LoVo (cell line): Measurements from ENCODE around the gene USP54.
A peak's percentile ranks its signal among the peaks of the same experiment; 100 is the strongest.

Experiments
- DNase-seq: peaks from one replicate; pipeline ENCODE4 v3.0.0-alpha.2; 2016; ENCODE audit warnings: low spot score

Gene USP54

DNA sequence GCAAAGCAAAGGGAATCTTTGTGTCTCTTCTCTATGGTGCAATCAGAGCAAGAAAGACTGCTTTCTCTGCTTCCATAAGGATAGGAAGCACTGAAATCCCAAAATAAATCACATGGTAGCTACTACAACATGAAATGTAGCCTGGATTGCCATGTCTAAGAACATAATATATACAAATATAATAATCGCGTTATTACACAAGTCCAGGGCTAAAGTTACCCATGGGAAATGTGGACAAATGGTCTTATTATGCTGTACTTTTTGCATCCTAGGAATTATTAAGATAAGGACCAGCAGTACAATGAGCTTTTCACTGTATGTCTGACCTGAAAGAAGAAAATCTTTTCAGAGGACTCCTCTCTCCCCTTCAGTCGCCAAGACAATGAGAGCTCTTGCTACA, 71.8 kb downstream of the USP54 start:
- DNase-seq = no peak

- DNase-seq = no peak
Observed at GRCh38 chr10:73517166-73517888, 73.8 kb downstream of the USP54 start.

DNA sequence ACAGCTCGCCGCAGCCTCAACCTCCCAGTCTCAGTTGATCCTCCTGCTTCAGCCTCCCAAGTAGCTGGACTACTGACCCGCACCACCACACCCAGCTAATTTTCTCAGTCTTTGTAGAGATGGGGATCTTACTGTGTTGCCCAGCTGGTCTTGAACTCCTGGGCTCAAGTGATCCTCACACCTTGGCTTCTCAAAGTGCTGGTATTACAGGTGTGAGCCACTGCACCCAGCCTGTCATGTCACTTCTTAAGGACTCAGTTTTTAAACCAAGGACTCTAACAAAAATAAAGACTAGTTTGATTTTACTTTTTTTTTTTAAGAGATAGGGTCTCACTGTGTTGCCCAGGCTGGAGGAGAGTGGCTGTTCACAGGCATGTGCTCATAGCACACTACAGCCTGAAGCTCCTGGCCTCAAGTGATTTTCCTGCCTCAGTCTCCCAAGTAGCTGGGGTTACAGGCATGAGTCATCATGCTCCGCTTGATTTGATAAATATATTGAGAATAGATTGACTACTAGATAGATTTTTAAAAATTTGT, 78.9 kb downstream of the USP54 start:
- no peak for DNase-seq

DNA sequence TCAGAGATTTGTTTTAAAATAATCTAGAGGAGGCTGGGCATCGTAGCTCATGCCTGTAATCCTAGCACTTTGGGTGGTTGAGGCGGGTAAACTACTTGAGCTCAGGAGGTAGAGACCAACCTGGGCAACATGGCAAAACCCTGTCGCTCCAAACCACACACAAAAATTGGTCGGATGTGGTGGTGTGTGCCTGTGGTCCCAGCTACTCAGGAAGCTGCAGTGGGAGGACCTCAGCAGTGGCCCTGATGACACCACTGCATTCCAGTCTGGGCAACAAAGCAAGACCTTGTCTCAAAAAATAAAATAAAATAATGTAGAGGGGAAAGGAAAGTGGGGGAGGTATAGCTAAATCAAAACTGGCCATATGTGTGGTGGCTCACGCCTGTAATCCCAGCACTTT, 81.4 kb downstream of the USP54 start:
- DNase-seq = no peak

- DNase-seq = no peak
Observed at GRCh38 chr10:73506491-73506890, 84.7 kb downstream of the USP54 start.

DNA sequence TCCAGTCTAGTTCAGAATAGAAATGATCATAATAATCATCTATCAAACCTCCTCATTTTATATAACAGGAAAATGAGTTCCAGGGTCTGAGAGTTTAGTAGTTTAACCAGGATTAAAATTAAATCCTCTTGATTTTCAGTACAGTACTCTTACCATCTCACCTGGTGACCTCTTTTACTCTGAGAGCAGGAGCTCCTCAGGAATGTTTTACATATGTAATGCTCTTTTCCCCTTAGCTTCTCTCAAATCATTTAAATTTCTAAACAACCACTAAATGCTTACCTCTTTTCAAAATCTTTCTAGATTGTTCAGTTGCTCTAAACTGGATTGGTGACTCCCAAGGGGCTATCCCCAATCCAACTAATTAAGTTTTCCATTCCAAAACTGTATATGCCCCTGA, 85.1 kb downstream of the USP54 start:
- DNase-seq = no peak

- DNase-seq = no peak
Observed at GRCh38 chr10:73503037-73503436, 88.1 kb downstream of the USP54 start.

DNA sequence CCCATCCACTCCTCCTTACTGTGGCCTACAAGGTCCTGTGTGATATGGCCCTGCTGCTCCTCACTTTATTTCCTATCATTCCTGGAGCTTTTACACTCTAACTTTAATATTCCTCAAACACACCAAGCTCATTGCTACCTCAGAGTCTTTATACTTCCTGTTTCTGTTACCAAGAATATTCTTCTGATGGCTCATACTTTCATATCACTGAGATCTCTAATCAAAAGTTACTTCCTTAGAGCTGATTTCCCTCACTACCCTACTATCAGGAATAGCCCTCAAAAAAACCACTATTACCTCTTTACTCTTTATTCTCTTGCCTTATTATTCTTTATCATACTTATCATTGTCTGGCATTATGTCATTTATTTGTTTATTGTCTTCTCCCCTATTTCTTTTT, 89.5 kb downstream of the USP54 start:
- no peak for DNase-seq

GRCh38 chr10:73497623-73498022, 93.5 kb downstream of the USP54 start:
- DNase-seq = no peak

DNA sequence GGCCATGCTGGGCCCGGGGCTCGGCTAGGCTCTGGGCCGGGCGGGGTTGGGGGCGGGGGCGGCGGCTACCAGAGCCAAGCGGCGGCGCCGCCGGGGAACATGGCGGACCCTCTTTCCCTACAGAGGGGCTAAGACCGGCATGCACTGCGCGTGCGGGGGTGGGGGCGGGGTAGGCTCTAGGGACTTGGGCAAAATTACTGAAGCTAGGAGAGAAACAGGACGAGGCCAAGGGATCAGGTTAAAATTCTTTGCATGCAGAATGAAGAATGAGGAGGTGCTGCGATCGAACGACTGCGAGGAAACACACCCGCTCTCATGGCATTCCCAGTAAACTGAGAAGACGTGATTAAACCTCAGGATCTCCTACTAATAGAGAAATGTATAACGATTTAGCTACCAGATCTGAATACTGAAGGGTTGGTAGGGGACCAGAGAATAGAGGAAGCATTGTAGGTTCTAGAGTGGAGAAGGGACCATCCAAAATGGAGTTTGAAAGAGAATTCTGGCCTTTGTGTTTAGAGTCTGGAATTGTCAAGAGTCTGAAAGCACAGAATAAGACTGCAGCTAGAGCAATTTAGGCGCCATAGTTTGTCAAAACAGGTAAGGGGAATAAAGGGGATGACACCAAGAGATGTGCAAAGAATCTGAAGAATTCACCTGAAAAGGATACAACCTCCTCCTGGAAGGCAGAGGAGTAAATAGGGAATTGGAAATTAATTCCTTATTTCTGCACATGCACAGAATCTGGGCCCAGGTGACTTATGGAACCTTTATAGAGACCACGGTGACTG, 95.1 kb downstream of the USP54 start, which contains the start of gene PPP3CB:
Gene PPP3CB (minus strand): TSS at position 141 of the 791 bp plus-strand sequence. CDS start 135 bp downstream, at position 6.
- DNase-seq = peak; percentile 91

DNA sequence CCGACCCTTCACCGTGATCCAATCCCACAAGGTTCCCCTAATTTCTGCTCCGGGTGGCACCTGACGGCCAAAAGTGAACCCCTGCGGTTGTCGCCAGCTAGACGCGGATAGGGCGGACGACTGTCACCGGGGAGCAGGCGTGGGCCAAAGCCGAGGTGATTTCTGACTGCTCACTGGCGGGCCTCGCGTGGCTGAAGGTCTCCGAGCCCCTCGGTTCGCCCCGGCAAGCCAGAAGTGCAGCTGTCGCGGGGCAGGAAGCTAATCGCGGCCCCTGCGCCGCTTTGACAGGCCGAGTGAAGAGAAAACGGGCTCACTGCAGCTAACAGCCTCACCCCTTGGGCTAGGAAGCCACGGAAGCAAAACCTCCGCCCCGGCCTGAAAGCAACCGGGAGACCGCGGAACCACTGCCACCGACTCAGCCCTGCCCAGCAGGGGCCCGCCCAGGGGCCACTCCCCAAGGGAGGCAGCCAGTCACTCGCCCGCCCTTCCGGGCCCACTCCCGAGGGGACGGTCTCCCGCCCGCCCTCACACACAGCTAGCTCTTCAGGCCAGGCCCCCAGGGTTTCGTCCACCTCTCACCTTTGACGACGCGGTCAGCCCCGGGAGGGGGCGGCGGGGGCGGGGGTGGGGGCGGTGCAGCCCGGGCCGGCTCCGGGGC, 95.8 kb downstream of the USP54 start:
- DNase-seq = peak; percentile 88

- no peak for DNase-seq
Observed at GRCh38 chr10:73494877-73495225, 96.3 kb downstream of the USP54 start.

DNA sequence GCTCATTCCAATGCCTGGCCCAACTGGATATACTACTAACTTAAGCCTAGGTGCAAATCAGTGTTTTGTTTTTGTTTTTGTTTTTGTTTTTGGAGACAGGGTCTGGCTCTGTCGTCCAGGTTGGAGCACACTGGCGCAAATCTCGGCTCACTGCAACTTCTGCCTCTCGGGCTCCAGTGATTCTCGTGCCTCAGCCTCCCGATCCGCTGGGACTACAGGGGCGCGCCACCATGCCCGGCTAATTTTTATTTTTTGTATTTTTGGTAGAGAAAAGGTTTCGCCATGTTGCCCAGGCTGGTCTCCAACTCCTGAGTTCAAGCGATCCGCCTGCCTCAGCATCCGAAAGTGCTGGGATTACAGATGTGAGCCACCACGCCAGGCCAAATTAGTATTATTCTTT, 96.9 kb downstream of the USP54 start:
- no peak for DNase-seq

GRCh38 chr10:73493781-73494180, 97.4 kb downstream of the USP54 start:
- DNase-seq = no peak

DNA sequence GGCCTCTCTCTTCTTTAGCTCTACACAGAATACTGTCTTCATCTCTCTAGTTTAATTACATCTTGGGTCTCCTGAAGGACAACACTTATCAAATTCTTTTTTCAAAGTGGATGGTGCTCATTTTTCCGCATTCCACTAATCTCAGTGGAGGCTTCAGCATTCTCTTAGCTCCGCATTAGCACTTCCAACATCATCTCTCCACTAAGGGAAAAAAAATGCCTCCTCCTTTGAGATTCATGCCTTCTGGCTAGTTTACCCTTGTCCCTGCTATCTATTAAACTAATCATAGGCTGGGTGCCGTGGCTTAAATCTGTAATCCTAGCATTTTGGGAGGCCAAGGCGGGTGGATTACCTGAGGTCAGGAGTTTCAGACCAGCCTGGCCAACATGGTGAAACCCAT, 104.5 kb downstream of the USP54 start:
- DNase-seq = no peak

GRCh38 chr10:73485320-73485719, 105.8 kb downstream of the USP54 start:
- DNase-seq = no peak

DNA sequence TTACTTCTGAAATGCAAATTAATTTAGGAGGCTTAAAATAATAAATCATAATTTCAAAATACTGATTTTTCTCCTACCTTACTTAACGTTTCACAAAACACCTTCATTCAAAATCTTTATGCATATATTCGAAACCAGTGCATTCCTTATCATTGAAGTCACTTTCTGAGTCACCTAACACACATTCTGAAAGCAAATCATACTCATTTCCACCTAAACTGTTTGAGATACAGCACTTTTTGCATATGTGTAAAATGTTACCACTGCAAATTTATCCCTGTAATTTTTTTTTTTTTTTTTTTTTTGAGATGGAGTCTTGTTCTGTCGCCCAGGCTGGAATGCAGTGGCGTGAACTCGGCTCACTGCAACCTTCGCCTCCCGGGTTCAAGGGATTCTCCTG, 111.0 kb downstream of the USP54 start:
- no peak for DNase-seq

- DNase-seq = no peak
Observed at GRCh38 chr10:73478636-73479035, 112.5 kb downstream of the USP54 start.

DNA sequence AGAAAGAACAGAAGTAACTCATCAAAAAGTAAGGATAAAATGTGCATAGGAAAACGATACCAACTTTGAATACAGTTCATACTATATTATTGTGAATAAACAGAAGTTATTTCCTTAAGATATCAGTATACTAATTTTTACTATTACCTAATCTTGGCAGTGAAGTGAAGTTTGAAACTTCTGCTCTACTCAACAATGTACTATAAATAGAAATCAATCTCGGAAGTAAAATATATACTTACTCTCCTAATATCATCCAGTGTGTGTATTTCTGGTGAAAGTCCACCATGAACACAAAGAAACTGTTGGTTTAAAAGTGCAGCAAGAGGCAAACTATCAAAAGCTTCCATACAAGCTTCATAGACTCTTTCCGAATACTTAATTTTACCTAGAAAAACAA, 119.9 kb downstream of the USP54 start:
- no peak for DNase-seq

DNA sequence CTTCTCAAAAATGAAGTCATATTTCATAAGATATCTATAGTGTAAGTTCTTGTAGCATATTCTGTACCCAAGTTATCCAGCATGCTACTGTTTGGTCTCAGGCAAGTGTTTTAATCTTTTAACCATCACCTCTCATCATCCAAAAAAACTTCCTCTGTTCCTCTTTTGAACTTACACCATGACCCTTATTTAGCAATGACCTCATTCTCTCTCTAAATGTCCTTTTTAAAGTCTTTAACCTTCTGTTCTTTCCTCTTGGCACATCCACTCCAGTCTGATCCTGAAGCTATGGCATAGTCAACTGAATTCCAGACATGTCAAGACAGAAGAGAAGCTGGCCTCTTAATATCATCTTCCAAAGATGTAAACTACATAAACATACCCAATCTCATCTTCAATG, 121.6 kb downstream of the USP54 start:
- DNase-seq = no peak

- DNase-seq = no peak
Observed at GRCh38 chr10:73467206-73467605, 123.9 kb downstream of the USP54 start.

- no peak for DNase-seq
Observed at GRCh38 chr10:73465978-73466726, 125.0 kb downstream of the USP54 start.
